Upper lobe of right lung (tissue), 1 donor: ENCODE results near the gene CYP2R1. TPM values are rescaled to one million over a fixed set of nuclear protein-coding genes. Genes with fewer than 3 reads are reported as not detected.

Source experiments
- ATAC-seq: fragments of 200-7000 bp; cut with Tn5 transposase; one replicate; pipeline ENCODE4 v1.9.1; 2020; ENCODE audit warnings: mild to moderate bottlenecking, moderate library complexity
- DNase-seq: peaks from one replicate; pipeline ENCODE4 v3.0.0-alpha.2; 2020
- H3K27ac ChIP-seq: fragments of 200-600 bp; one replicate; pipeline ENCODE4 v1.8.0; 2022
- H3K27me3 ChIP-seq: fragments of 200-600 bp; one replicate; pipeline ENCODE4 v1.8.0; 2022; ENCODE audit warnings: mild to moderate bottlenecking
- H3K36me3 ChIP-seq: fragments of 200-600 bp; one replicate; pipeline ENCODE4 v1.8.0; 2022
- H3K4me1 ChIP-seq: fragments of 200-600 bp; one replicate; pipeline ENCODE4 v1.8.0; 2022
- H3K4me3 ChIP-seq: fragments of 200-600 bp; one replicate; pipeline ENCODE4 v1.8.0; 2022; ENCODE audit warnings: mild to moderate bottlenecking
- H3K9me3 ChIP-seq: fragments of 200-600 bp; one replicate; pipeline ENCODE4 v1.8.0; 2022
- intact Hi-C: fragments of 100-400 bp; cut with DNase I; formaldehyde crosslinking; loops from one replicate; pipeline ENCODE4 v1.11.0; 2022
- long read RNA-seq: library from polyadenylated mRNA; unstranded; transcript quantifications from one replicate; pipeline ENCODE4 v2.0.0, GENCODE V29; 2021
- total RNA-seq: library from RNA; stranded (reverse); fragmentation: NEBNext Ultra II Directional; extraction: Animal tissue kit (Norgen Biotek cat#: 25700); gene quantifications from one replicate; pipeline ENCODE4 v1.2.1, GENCODE V29; 2021
- TF ChIP-seq, protein P1 (sequence below): fragments of 200-600 bp; IDR thresholded peaks from one replicate; pipeline ENCODE4 v1.8.0; 2022; ENCODE audit warnings: antibody characterized with exemption
- donor health status: DM: no; HTN: yes; CAD: no; lungs with severe emphysema.

Gene CYP2R1, protein sequence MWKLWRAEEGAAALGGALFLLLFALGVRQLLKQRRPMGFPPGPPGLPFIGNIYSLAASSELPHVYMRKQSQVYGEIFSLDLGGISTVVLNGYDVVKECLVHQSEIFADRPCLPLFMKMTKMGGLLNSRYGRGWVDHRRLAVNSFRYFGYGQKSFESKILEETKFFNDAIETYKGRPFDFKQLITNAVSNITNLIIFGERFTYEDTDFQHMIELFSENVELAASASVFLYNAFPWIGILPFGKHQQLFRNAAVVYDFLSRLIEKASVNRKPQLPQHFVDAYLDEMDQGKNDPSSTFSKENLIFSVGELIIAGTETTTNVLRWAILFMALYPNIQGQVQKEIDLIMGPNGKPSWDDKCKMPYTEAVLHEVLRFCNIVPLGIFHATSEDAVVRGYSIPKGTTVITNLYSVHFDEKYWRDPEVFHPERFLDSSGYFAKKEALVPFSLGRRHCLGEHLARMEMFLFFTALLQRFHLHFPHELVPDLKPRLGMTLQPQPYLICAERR
- 14.7 TPM for total RNA-seq
- long read RNA-seq, partial matches to known transcripts, result 0 of 12 reads
- long read RNA-seq, other reads (novel, unspliced or antisense), result 9 of 12 reads

GRCh38 chr11:14892036-14892556 lies at the start of gene CYP2R1:
Gene CYP2R1, minus strand, starts transcription at chr11:14892231. Its CDS starts 26 bp downstream, at chr11:14892205.
- no peaks in the 10 kb centered on the region for H3K9me3 ChIP-seq
- intact Hi-C loops, result no loop called here
- H3K4me1 ChIP-seq, result no peaks in the 10 kb centered on the region

DNA sequence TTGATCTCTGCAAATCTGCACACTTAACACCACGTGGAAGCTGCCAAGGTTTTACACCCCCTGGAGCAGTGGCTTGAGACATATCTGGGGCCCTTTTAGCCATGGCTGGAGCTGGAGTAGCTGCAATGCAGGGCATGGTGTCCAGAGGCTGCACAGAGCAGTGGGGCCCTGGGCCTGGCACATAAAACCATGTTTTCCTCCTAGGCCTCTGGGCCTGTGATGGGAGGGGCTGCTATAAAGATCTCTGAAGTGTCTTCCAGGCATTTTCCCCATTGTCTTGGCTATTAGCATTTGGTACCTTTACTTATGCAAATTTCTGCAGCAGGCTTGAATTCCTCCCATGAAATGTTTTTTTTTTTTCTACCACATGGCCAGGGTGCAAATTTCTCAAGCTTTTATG lies 46.9 kb upstream of the CYP2R1 start:
- Histone ChIP-seq H3K9me3 (no peaks in the 10 kb centered on the region), H3K4me1 (no peaks in the 10 kb centered on the region), H3K4me3 (no peak overlapping the region), H3K27ac (no peak overlapping the region), H3K36me3 (no peaks in the 10 kb centered on the region), H3K27me3 (no peaks in the 10 kb centered on the region)
- ATAC-seq (no peak), DNase-seq (no peak)
- intact Hi-C loops, result no loop called here
- TF ChIP-seq, protein P1, sequence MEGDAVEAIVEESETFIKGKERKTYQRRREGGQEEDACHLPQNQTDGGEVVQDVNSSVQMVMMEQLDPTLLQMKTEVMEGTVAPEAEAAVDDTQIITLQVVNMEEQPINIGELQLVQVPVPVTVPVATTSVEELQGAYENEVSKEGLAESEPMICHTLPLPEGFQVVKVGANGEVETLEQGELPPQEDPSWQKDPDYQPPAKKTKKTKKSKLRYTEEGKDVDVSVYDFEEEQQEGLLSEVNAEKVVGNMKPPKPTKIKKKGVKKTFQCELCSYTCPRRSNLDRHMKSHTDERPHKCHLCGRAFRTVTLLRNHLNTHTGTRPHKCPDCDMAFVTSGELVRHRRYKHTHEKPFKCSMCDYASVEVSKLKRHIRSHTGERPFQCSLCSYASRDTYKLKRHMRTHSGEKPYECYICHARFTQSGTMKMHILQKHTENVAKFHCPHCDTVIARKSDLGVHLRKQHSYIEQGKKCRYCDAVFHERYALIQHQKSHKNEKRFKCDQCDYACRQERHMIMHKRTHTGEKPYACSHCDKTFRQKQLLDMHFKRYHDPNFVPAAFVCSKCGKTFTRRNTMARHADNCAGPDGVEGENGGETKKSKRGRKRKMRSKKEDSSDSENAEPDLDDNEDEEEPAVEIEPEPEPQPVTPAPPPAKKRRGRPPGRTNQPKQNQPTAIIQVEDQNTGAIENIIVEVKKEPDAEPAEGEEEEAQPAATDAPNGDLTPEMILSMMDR, result no peak

More at GRCh38 chr11:14892036-14892556, at the start of gene CYP2R1:
- DNase-seq (peak; percentile 97), ATAC-seq (peak; percentile 98)
- Histone ChIP-seq H3K27ac (peak within 1 kb of the TSS; percentile 90), H3K36me3 (no peaks in the 10 kb centered on the region), H3K27me3 (no peaks in the 10 kb centered on the region), H3K4me3 (peak within 1 kb of the TSS; percentile 74)
- TF ChIP-seq, protein P1, result no peak

DNA sequence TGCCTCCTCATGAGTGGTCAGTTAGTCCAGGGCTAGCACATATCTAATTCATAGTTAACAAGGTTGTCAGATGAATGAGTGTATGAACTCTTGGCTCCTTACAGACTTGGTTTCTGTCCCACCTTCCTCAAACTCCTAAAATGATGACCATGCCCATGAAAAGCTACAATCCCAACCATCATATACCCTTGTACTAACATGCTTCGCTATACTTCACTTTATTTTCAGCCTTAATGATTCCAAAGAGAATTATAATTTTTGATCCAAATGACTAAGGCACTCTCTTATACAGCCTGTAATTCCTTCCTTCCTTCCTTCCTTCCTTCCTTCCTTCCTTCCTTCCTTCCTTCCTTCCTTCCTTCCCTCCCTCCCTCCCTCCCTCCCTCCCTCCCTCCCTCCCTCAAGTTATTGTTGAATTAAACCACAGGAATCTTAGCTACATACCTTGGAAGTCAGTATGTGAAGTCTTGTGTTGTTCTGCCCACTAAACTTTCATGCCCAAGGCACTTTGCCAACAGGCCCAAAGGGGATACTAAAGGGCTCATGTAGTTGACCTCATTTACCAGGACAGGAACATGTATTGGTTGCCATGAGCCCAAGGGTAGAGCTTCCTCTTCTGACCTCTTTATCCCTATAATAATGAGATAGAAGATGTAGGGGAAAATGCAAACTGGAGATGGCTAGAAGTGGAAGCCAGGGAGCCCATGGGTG lies 42.8 kb upstream of the CYP2R1 start:
- H3K27me3 ChIP-seq, result no peaks in the 10 kb centered on the region
- intact Hi-C loops, result no loop called here
- no peaks in the 10 kb centered on the region for H3K9me3 ChIP-seq
- no peak for ATAC-seq
- DNase-seq, result no peak
- H3K4me3 ChIP-seq, result no peak overlapping the region
- H3K4me1 ChIP-seq, result no peaks in the 10 kb centered on the region
- no peak overlapping the region for H3K27ac ChIP-seq
- no peaks in the 10 kb centered on the region for H3K36me3 ChIP-seq
- TF ChIP-seq, protein P1, result no peak

DNA sequence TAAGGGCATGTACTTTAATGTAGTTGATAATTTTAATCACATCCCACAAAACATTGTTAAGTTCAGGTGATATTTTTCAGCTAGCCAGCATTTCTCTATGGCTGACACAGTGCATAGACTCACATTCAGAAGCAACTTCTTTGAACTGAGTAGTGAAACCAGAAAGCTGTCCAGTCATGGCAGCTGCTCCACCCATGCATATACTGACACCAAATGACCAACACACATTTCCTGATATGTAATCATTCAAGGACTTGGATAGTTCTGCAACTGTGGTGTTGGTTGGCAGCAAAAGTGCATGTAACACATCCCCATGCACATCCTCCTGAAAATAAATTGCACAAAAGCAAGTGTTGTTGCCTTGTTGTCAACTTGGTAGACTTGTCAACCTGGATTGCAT lies 40.4 kb upstream of the CYP2R1 start:
- H3K4me1 ChIP-seq, result no peaks in the 10 kb centered on the region
- no peak overlapping the region for H3K27ac ChIP-seq
- intact Hi-C loops, result no loop called here
- no peak overlapping the region for H3K4me3 ChIP-seq
- TF ChIP-seq, protein P1, result no peak
- ATAC-seq, result no peak
- DNase-seq, result no peak
- H3K9me3 ChIP-seq, result no peaks in the 10 kb centered on the region
- H3K27me3 ChIP-seq, result no peaks in the 10 kb centered on the region
- no peaks in the 10 kb centered on the region for H3K36me3 ChIP-seq

DNA sequence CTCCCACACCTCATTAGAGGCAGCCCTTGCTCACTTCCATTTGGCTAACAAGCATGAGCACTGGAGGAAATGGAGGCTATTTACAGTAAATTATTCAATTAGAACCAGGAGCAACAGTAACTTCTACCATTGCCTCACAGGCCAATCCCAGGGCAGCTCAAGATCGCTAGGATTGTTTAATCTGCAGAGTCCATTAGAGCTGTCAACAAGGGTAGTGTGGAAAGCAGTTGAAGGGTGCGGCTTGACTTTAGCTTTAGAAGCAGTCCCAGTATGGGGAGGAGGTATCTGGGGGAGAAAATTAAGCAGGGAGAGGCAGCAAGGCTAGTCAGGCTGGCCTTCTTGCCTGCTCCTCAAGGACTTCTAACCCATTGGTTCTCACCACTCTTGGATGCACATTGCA lies 38.3 kb upstream of the CYP2R1 start:
- Histone ChIP-seq H3K4me3 (no peak overlapping the region), H3K27ac (no peak overlapping the region), H3K27me3 (no peaks in the 10 kb centered on the region), H3K36me3 (no peaks in the 10 kb centered on the region), H3K9me3 (no peaks in the 10 kb centered on the region), H3K4me1 (no peaks in the 10 kb centered on the region)
- ATAC-seq (no peak), DNase-seq (no peak)
- intact Hi-C loops, result no loop called here
- TF ChIP-seq, protein P1, result no peak
